ENCODE data around the gene NUP214.

GRCh38 chr9:131096269-131097125 is 28.9 kb upstream of the NUP214 start, which contains the start of gene AIF1L:
- no peak for TF ChIP-seq POLR2A (IDR thresholded peaks at IDR 0.05)
- TF ChIP-seq CTCF (IDR thresholded peaks at IDR 0.05), result no peak

Measured in uterus (tissue), 2 donors.